Keratinocyte (primary cell): ENCODE measurements around the gene BTBD1.

Source experiments
- EZH2 ChIP-seq: IDR thresholded peaks from one replicate; pipeline ENCODE4 v1.6.1; 2012; ENCODE audit warnings: inconsistent platforms, mild to moderate bottlenecking, low read length, moderate library complexity
- TF ChIP-seq, protein P1 (sequence below), 3 experiments: IDR thresholded peaks in 1 of 3; conservative IDR thresholded peaks in 1 of 3; optimal IDR thresholded peaks in 1 of 3; 2 replicates in 2 of 3; 3 replicates in 1 of 3; pipeline versions ENCODE3 to v1.5.1; 2011; ENCODE audit warnings: low read length in 3 of 3, mild to moderate bottlenecking in 3 of 3, moderate library complexity in 2 of 3, control low read depth in 1 of 3, inconsistent platforms in 1 of 3; ENCODE audit not compliant: insufficient read depth in 2 of 3; ENCODE audit errors: extremely low read depth in 1 of 3

GRCh38 chr15:83092309-83092976 lies 25.4 kb upstream of the BTBD1 start:
- no peak for TF ChIP-seq EZH2
- TF ChIP-seq, protein P1, sequence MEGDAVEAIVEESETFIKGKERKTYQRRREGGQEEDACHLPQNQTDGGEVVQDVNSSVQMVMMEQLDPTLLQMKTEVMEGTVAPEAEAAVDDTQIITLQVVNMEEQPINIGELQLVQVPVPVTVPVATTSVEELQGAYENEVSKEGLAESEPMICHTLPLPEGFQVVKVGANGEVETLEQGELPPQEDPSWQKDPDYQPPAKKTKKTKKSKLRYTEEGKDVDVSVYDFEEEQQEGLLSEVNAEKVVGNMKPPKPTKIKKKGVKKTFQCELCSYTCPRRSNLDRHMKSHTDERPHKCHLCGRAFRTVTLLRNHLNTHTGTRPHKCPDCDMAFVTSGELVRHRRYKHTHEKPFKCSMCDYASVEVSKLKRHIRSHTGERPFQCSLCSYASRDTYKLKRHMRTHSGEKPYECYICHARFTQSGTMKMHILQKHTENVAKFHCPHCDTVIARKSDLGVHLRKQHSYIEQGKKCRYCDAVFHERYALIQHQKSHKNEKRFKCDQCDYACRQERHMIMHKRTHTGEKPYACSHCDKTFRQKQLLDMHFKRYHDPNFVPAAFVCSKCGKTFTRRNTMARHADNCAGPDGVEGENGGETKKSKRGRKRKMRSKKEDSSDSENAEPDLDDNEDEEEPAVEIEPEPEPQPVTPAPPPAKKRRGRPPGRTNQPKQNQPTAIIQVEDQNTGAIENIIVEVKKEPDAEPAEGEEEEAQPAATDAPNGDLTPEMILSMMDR (optimal IDR thresholded peaks at IDR 0.05 in 1 of 3, IDR thresholded peaks at IDR 0.05 in 1 of 3, conservative IDR thresholded peaks at IDR 0.05 in 1 of 3; ENCODE audit: extremely low read depth in 1 of 3, insufficient read depth in 2 of 3, low read length in 3 of 3): no peak
